CD4-positive, alpha-beta T cell treated with Interleukin-15 for 4 hours (primary cell): ENCODE measurements around the gene HTR2B.
"Not testable (repeated sequence)": the region's sequence is repeated elsewhere in the genome, so short reads cannot be mapped to it uniquely, and the experiment has no call there.

ENCODE experiments used
- DNase-seq: peaks from one replicate; pipeline ENCODE4 v3.0.0-alpha.2; 2020; ENCODE audit warnings: low spot score

Gene HTR2B

GRCh38 chr2:231124838-231125568 lies at the start of gene HTR2B:
HTR2B (minus strand) TSS chr2:231125042; CDS start chr2:231123764, 1,278 bp downstream.
- DNase-seq: no peak

DNA sequence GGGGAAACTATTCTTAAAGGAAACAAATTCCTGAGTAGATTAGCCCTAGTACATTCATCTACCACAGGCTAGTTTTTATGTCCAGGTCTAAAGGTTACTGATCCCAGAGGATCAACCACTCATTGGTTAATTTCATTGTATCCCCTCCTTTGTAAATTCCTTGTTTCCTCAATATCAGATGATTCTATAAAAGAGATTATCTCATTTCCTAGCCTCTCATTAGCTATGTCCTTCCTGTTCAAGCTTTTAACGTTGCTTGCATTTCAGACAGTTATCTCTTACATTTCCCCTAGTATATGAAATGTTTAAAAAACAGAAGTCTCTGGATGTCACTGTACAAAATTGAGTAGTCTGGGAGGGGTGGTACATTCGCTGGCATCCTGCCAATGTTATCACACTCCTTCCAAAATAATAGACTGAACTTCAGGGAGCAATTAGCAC lies 49.4 kb upstream of the HTR2B start:
- no peak for DNase-seq

DNA sequence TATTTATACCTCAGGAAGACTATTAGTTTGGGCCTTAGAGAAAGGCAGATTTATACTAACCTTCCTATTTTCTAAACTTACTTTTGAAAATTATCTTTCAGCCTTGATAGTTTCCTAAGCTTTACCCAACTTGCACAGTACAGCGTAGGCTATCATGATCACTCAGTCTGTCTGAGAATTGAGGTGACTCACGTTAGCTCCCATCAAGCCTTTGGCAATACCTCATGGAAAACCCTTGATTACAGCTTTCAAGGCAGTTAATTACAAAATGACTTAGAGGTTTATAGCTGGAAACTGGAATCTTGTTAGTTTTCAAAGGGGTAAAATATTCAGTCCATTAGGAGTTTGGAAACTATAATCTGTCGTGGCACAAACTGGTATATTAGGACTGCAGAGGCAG lies 47.2 kb upstream of the HTR2B start:
- no peak for DNase-seq

- no peak for DNase-seq
These were observed 45.2 kb upstream of the HTR2B start for GRCh38 chr2:231170055-231170454.

DNA sequence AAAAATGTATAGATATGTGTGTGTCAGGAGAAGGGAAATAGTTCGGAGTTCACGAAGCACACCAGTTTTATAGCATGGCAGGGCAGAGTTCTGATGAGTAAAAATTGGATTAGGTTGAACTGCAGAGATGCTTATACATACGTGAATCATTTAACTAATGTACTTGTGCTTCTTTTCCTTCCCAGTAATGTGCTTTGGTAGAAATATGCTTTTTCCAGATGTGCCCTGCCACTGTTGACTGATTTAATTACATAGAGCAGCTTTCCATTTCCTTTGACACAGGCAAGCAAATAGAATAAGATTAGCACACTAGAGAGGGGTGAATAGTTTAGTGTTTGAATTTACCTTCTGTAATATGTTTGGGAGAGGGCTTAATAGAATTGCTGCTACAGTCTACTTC lies 44.6 kb upstream of the HTR2B start:
- DNase-seq: no peak

DNA sequence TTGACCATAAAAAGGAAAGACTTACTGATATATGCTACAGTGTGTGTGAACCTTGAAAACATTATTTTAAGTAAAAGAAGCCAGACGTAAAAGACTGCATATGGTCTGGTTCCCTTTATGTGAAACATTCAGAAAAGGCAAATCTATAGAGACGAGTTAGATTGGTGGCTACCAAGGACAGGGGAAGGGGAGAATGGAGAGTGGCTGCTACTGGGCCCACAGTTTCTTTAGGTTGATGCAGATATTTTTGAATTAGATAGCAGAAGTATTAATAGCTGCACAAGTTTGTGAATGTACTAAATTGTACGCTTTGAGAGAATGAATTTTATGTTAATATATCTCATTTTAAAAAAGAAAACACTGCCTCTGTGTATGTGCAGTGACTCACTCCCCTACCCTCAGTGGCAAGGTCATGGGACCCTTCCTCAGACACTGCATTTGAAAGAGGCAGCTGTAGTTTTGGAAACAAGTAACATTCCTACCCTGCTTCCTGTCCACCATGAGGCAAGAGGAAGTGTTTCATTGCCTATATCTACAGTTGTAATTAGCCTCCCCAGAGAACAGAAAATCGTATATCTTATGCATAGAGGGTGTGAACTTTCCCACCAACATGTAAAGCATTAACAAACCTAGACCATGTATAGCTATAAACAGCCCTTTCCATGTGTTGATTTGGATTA lies 43.8 kb upstream of the HTR2B start:
- DNase-seq: no peak

DNA sequence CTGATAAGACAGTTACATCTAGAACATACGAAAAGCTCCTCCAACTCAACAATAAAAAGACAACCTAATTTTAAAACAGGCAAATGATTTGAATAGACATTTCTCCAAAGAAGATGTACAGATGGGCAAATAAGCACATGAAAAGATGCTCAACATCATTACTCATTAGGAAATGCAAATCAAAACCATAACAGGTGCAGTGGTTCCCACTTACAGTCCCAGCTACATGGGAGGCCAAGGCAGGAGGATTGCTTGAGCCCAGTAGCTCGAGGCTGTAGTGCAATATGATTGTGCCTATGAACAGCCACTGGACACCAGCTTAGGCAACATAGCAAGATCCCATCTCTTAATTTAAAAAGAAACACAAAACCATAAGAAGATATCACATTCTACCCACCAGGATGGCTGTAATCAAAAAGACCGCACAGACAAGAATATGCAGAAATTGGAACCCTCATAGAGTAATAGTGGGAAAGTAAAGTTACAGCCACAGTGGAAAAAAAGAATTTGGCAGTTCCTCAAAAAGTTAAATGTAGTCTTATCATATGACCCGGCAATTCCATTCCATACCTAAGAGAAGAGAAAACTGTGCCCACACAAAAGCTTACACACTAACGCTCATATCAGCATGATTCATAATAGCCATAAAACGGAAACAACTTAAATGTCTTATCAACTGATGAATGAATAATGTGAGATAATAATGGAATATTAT lies 43.1 kb upstream of the HTR2B start:
- no peak for DNase-seq

- no peak for DNase-seq
These were observed 38.7 kb upstream of the HTR2B start for GRCh38 chr2:231163414-231164095.

DNA sequence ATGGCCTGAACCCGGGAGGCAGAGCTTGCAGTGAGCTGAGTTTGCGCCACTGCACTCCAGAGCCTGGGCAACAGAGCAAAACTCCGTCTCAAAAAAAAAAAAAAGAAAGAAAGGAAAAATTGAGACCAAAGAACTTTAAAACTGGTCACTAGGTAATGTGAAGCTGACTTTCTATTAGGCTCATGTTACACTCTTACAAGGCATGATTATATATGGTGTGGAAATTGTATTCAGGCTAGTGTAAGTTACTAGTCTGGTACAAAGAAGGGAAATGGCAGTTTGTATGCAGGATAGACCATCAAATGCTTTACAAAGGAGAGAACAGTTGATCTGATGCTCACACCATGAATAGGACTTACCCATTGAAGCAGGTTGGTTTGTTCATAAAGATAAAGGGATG lies 38.2 kb upstream of the HTR2B start:
- no peak for DNase-seq

DNA sequence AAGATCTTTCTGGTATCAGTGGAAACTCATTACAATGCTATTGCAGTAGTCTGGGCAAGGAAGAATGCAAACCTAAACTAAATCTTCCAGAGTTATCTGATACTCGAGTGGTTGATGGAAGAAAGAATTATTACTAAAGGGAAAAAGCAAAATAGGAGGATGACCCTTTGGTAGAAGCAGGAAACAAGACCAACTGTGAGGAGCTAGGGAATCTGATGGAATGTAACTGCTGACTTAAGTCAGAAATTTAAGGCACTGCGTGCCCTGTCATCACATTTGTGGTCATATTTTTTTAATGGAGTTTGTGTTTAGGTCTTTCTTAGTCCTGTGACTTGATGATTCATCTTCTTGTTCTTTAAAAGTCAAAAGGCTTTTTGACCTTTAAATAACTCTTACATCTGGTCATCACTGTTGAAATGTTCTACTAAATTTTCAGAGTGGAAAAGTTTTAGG lies 37.1 kb upstream of the HTR2B start:
- no peak for DNase-seq

- DNase-seq: no peak
These were observed 36.5 kb upstream of the HTR2B start for GRCh38 chr2:231161252-231161839.

GRCh38 chr2:231160701-231161100 lies 35.9 kb upstream of the HTR2B start:
- no peak for DNase-seq

DNA sequence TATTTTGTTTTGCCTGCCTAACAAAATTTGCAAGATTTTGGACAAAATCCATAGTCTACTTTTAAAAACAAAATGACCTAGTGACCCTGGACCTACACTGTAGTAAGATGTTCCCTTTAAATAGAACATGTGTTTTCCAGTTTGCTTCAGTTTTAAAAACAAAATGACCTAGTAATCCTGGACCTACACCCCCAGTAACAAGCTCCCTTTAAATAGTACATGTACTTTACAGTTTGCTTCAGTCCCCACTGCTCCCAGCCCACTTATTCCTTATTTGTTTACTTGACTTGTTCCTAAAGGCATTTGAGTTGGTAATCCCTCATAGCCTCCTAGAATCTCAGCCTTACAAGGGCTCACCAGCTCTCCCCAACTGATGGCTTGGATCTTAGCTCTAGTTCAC lies 34.5 kb upstream of the HTR2B start:
- no peak for DNase-seq

DNA sequence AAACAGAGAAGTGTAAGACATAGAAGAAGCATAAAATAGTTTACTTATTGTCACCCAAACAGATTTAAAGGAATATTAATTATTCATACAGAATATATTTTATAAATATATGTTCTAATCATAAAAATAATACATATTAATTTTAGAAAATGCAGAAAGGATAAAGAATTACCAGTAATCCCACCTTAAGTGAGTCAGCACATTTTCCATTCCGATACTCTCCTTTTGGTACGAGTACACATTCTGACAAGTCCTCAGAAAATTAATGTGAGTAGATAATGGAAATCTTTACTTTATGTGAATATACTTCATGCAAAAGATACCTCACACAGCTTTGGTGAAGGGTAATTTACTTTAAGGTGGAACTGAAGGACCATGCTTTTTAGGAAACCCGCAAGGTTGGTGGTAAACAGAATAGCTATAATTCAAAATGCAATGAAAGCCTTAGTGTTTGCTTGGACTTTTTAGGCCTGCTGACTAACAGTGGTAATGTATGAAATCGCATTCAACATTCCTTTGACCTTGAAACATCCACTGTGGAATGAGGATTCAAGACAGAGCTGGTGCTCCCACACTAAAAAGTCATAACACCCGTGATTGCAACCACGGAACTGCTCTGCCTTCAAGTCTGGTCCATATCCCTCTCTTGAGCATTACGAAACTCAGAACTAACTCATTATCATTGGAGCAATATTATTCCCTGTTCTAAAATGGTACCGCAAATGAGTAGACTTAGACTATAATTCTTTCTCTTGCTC lies 28.1 kb upstream of the HTR2B start:
- no peak for DNase-seq

GRCh38 chr2:231146665-231147064 lies 21.8 kb upstream of the HTR2B start:
- no peak for DNase-seq

GRCh38 chr2:231144896-231145295 lies 20.1 kb upstream of the HTR2B start:
- no peak for DNase-seq

DNA sequence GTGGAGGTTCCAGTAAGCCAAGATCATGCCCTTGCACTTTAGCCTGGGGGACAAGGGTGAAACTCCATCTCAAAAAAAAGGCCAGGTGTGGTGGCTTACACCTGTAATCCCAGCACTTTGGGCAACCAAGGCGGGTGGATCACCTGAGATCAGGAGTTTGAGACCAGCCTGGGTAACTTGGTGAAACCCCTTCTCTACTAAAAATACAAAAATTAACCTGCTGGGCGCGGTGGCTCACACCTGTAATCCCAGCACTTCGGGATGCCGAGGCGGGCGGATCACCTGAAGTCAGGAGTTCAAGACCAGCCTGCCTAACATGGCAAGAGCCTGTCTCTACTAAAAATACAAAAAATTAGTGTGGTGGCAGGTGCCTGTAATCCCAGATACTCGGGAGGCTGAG lies 16.0 kb upstream of the HTR2B start:
- not testable (repeated sequence) for DNase-seq

GRCh38 chr2:231139796-231140195 lies 15.0 kb upstream of the HTR2B start:
- no peak for DNase-seq

DNA sequence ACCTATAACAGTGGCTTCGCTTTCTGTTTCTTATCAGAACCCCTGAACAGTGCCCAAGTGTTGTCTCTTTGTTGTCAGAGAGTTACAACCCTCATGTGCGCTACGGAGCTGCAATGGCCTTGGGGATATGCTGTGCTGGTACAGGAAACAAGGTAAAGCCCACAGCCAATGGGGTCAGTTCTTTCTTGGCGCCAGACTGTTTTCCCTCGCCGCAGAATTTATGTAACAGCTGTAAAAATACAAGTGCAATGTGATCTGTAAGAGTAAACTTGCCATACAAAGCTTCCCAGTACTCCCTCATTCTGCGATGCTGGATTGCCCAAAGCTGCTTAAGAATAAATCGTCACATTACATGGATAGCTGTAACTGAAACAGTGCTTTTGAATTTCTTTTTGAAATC lies 13.9 kb upstream of the HTR2B start:
- no peak for DNase-seq

- no peak for DNase-seq
These were observed 10.2 kb upstream of the HTR2B start for GRCh38 chr2:231134910-231135655.
